HG02840 (cell line): ENCODE results near the gene TXNDC2.
"Not testable (repeated sequence)": the region's sequence is repeated elsewhere in the genome, so short reads cannot be mapped to it uniquely, and the experiment has no call there.

Experiments
- ATAC-seq: cut with Tn5 transposase; IDR thresholded peaks from one replicate; pipeline ENCODE4 v1.9.1; 2021; ENCODE audit warnings: mild to moderate bottlenecking, moderate library complexity, moderate number of reproducible peaks; ENCODE audit not compliant: unreplicated experiment, low FRiP score

TXNDC2 gene

DNA sequence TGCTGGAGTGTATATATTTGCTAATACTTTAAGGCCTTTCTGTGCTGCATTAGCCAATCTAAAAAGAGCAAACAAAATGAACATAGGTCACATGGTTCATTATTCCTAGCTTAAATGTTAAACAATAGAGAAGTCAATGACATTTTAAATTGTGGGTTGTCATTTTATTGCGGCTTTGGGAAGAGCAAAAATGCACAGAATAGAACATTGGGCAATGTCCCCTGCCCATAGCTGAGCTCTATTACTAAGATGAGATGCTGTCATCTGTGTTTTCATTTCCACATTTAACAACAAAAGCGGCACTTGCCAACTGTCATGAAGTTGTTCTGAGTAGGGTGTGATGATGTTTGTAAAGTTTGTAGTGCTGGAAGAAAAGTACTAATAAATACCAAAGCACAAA is 24.9 kb downstream of the TXNDC2 start:
- no peak for ATAC-seq

DNA sequence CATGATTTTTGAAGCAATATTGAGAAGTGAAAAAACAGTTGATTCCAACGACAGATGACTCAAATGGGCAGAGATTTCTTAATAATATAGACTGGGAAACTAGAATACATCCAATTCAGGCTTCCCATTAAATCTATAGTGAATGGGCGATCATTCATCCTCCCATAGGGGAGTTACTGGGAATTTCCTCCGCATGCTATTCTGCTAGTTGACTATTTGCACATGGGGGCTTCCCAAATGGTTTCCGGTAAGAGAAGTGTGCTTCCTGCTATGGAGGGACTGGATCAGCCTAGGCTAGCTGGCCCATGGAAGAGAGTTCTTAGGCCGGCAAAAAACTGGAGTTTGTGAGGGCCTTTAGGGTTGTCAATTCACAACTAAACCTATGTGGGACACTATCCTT is 25.5 kb downstream of the TXNDC2 start:
- ATAC-seq: no peak

DNA sequence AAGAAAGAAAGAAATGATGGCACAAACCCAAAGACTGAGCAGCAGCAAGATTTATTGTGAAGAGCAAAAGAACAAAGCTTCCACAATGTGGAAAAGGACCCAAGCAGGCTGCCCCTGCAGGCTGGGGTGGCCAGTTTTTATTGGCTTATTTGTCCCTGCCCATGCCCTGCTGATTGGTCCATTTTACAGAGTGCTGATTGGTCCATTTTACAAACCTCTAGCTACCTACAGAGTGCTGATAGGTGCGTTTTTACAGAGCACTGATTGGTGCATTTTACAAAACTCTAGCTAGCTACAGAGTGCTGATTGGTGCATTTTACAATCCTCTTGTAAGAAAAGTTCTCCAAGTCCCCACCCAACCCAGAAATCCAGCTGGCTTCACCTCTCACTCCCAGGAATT is 26.5 kb downstream of the TXNDC2 start:
- ATAC-seq: not testable (repeated sequence)

DNA sequence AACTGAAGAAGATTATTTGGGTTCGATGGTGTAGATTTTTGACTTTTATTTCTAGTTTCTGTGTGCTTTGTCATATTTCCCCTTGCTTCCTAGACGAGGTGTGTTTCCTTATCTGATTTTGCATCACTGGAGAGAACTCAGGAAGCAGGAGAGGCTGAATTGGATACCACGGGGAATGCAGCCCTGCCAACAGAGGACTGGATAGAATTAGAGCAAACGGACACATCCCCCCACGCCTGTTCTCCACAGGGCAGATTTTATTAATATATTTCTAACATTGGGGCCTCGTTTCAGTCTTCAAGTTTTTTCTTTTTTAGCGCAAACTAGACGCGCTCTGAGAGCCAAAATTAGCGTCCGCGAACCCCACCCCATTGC is 27.4 kb downstream of the TXNDC2 start:
- no peak for ATAC-seq

DNA sequence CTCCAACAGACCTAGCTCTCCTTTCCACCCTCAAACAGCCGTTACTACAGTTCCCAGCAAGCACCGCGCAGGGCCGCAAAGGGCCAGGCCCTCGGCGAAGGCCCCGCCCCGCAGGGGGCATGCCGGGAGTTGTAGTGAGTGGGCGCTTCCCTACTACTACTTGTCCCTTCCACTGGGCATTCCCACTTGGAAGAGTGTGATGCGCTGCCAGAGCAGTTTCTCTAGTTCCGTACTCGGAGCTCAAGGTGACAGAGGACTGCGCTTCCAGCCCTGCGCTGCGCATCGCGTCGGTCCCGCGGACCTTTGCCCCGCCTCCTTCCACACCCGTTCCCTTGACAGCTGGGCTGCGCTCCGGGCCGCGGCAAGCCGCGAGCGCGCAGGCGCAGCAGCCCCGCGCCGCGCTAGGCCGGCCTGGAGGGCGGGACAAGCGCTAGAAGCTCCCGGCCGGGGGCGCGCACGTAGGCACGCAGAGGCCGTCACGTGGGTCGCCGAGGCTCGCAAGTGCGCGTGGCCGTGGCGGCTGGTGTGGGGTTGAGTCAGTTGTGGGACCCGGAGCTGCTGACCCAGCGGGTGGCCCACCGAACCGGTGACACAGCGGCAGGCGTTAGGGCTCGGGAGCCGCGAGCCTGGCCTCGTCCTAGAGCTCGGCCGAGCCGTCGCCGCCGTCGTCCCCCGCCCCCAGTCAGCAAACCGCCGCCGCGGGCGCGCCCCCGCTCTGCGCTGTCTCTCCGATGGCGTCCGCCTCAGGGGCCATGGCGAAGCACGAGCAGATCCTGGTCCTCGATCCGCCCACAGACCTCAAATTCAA is 28.0 kb downstream of the TXNDC2 start, which contains the start of gene VAPA:
TSS of gene VAPA (plus strand) at position 491 of the 808 bp plus-strand sequence. CDS start at position 732, 241 bp downstream.
- ATAC-seq: peak; percentile 85

DNA sequence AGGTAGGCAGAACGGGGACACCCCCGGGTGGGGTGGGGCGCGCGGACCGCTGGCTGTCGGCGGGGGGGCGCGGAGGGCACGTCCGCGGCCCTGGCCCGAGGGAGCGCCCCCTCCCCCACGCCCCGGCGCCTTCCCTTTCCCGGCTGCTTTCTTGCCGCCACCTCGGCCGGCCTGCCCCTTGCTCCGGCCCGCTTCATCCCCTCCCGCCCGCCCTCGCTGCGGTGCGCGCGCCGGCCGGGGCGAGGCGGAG is 28.5 kb downstream of the TXNDC2 start:
- ATAC-seq: peak; percentile 29

DNA sequence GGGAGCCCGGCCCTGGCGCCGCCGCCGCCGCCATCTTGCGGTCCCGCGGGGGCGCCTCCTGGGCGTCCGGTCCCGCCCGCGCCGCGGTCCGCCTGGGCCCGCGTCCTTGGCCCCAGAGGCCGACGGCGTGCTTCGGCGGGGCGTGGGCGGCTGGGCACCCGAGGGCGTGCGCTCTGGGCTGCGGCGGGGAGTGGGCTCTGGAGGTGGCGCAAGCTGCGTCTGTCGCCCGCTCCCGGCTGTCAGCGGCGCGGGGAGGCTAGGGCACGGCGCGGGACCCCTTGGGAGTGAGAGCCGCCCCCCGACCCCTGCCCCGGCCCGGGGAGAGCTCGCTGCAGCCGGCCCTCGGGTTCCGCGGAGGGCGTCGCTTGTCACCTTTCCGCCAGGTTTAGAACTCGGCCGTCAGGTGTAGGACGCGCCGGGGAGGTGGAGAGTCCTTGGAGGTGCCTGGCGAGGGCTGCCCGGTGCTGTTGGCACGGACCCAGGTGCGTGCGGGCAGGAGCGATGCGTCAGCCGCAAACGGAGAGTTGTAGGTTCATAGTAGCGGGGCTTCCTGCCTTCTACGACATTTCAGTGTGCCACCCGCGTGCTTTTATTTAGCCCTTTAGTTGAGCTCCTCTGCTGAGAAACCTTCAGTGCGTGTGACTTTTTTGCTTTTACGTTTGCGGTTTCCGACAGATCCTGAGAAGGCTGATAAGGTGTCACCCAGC is 29.0 kb downstream of the TXNDC2 start:
- ATAC-seq: peak; percentile 28

DNA sequence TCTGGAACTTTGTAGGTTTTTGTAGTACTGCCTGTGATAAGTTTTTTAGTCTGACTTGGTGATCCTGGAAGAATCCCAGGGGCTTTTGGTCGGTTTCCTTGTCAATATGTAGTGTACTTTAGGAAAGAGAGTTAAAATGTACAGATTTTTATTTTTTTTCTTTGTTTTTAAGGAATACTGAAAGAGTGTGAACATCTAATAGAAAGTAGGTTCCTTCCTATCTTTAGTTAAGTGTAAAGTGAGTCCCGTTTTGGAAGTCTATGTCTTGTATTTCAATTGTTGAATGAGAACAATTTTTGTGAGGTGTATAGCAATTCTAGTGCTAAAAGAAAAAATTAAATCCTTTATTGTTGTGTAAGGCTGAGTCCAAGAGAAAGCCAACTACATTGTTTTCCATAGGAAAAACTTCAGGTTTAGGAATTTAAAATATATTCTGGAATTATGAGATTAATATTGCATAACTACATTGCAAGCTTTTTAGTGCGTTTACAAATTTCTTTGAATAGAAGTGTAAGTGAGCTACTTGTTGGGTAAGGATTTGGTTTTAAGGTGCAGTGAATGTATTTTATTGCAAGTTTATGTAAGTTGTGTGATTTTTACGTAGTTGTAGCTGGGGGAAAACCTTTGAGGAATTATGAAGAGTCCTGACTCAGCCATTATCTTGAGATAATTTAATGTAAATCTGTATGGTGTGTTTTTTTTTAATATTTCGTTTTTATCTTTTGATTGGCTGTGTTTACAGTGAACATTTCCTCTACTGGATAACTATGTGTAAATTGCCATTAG is 29.7 kb downstream of the TXNDC2 start:
- no peak for ATAC-seq

DNA sequence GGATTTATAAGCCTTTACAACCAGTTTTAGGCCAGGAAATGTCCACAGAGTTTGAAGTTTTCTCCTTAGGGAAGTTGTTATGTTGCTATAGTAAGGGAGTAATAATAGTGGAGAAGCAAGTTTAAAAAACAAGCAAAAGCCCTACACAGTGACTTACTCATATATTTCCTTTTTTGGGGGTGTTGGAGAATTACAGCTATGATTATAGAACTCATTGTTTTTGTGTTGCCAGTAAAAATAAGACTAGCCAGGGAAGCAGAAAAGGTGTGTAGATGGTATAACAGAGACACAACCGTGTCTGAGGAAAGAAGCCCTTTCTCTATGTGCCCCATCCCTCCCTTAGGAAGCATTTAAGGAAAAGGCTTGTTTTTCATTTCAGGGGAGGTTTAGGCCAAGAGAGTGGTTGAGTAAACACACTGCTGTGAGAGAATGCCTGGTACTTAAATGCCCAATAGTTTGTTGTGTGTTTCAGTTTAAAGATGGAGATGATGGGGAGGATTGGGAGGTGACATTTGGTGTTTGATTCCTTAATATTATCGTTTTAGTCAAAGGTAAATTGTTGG is 30.4 kb downstream of the TXNDC2 start:
- no peak for ATAC-seq

DNA sequence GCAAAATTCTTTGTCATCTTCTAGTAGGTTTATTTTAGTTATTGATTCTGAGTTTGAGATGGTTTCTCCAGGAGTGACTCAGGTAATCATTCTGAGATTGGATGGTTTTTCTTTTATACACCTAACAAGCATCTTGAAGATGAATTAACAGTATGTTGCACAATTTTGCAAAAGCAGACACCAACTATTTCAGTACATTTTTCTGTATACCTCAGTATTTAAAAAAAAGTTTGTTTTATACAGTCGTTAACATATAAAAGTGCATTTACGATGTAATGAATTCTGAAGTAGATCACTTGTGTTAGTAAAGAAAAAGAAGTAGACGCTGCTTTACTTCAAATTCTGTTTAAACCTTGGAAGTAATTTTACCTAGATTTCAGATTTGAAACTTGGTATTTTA is 31.0 kb downstream of the TXNDC2 start:
- ATAC-seq: no peak

DNA sequence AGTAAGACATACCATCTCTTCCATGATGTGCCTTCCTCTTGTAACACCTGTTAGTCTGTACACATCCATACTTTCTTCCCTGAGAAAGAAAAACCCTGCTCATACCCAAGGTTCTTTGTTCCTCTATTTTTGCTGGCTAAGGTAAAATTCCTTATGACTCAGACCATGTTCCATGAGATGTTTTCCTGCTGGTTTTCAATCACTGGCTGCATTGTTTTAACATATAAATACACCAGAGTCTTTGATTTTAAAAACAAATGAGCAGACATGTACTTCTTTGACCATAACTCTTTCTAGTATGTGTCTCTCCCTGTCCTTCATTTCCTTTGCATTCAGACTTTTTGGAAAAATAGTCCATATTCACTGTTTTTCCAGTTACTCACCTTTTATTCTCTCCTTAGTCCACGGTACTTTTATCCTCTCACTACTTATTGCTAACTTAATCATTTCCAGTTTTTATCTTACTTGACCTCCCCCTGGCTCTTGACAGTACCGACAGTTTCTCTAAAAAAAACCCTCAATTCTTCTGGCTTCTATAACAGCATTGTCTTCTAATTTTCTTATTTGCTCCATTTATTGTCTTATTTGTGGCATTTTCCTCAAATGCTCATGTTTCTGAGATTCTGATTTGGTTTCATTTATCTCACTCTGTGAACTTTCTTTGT is 32.4 kb downstream of the TXNDC2 start:
- ATAC-seq: no peak

DNA sequence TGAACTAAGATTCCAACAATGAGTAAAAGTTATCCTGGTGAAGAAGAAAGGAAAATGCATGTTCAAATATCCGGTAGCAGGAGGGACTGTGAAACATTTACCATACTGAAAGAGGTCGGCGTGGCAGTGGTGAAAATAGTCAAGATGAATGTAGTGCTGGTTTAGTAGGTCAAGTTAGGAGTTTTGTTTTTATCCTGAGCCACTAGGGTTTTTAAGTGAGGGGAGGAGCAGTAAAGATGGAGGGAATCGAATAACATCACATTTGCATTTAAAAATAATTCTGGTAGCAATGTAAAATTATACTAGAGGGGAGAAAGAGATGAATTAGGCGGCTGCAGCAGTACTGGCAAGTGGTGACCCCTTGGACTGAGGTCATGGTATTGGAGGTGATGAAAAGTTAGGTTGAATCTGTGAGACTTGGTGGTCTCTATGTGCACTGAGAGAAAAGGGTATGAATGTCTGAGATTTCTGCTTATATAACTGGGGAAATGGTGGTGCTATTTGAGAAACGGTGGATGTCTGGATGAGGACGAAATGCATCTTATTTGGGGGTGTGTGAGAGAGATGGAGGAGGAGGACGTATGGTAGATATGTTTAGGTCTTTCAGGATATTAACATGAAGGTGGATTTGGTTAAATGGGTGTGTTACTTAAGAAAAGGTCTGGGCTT is 33.9 kb downstream of the TXNDC2 start:
- ATAC-seq: no peak

DNA sequence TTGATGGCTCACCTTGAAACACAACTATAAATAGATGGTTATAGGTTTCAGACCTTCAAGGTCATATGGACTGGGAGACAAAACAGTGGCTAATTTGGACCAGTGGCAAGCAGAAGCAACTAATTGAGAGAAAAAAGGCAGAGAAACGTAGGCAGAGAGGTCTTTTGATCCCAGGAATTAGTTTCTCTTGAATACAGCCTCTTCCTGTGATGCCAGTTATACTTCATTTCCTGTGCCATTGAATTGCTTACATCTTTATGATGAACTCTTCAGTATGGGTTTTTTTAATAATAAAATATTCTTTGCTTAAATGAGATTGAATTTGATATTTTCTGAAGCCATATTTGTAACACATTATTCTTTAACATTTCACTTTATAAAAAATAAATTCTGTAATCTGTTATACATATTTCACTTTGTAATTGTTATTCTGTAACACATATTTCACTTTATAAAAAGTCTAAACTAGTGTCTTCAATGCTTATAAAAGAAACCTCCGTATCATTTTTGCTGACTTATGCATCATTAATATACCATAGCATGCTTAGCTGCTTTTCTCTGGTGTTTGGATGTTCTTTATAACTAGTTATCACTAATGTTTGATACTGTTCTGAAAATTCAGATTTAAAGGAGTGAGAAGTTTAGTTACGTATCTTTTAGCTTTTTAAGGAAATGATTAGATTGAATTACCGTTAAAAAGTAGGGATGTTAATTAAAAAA is 37.0 kb downstream of the TXNDC2 start:
- no peak for ATAC-seq

DNA sequence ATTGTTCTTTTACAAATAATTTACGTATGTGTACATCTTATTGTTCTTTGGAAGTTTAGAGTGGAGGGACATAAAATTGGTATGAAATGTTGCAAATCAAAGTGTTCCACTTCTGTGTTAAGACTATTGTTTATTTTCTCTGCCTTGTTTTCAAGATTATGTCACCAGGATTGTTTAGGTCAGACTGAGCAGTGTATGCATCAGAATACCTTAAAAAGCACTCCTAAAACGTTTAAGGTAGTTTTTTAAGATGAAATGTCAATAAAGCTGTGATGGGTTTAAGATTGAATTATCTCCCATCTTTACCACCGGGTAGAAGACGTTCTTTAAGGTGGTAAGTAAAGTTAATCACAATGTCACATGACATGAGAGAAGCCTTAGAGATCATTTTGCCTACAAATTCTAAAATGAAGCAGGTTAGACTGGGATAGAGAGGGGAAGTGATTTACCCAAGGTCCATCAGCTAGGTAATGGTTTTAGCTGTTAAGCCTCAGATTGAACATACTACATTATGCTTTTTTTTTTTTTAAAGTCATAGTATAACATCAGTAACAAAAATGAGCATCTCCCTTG is 38.7 kb downstream of the TXNDC2 start:
- ATAC-seq: no peak

DNA sequence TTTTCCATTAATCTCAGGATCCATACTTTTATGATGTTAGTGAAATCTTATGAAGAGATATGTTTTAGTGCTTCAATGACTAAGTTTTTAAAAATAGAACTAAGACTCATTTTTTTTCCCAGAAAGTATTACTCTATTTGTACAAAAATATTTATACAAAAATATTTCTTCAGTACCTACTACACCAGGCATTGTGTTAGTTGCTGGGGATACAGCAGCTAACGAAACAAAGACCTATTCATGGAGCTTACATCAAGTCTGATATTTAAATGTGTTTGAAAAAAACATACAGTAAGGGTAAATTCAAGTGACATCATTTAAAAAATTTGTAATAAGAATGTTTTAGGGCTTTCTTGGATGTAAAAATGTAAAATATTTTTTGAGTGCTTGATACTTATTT is 39.6 kb downstream of the TXNDC2 start:
- no peak for ATAC-seq

DNA sequence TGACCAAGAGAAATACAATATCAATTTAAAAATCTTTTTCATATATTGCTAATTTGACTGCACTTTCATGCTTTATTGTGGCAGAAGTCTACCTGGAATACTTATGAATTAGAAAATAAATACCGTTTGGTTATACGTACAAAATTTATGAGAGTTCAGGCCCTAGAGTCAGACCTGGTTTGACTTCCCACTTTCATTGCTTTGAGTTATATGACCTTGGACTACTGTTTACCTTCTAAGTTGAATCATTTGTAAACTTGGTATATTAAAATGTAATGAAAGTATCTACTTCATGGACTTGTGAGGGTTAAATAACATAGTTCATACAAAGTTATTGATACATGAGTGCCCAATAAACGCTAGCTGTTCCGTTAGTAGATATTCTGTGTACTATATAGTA is 40.0 kb downstream of the TXNDC2 start:
- ATAC-seq: no peak

DNA sequence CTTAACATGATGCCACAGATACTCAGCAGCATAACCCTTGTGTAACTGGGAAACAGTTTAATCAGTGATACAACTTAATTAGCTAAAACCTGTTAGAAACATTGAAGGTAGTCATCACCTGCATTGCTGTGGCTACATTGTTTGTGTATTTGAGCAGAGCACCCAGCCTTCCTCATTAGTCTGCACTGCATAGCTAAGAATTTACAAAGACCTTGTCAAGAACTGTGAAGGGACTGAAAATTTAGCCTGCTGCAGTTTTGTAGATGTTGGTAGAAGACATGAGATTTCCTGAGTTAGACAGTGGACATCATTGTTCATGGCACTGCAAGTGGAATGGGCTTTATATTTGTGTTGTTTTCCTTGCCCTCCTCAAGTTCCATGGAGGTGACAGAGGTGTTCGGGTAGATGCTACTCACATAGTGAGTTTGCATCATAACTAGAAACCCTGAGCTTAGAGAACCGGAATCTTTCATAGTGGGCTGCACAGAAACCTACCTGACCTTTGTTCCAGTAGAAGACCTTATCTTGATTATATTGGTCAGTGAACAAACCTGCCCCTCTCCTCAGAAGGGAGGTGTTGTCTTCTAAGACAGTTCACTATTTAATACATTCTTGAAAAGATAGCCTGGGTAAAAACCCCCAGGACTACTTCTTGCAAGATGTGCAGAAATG is 40.6 kb downstream of the TXNDC2 start:
- no peak for ATAC-seq

DNA sequence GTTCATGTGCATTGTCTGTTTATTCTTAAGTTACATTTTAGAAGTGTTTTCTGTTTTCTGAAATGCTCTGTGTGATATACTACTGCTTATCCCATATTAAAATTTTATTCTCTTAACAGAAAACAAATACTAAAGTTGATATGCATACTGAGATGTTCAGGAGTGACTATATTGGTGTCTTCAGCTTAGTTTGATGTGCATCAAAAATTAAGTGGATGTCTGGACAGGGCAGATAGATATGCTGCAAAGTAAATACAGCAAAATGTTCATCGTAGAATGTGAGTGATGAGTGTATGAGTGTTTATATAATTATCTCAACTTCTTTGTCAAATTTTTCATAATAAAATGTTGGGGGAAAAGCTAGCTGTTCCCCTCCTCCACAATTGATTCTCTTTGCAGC is 41.2 kb downstream of the TXNDC2 start:
- ATAC-seq: no peak
